CD4-positive, CD25-positive, alpha-beta regulatory T cell (primary cell): ENCODE measurements around the gene FUT6. TPM values are rescaled to one million over a fixed set of nuclear protein-coding genes. Genes with fewer than 3 reads are reported as not detected.

Source experiments
- ATAC-seq, 2 donors: fragments of 150-1000 bp; cut with Tn5 transposase; one replicate each; pipeline ENCODE4 v1.10.0; 2021; ENCODE audit warnings: low read depth in 2 of 2, moderate number of reproducible peaks in 2 of 2, moderate library complexity in 1 of 2
- DNase-seq, 3 donors: peaks; one replicate each; pipeline versions ENCODE4 v3.0.0 to v3.0.0-alpha.2; 2012 to 2022; ENCODE audit warnings: mixed read lengths in 1 of 3
- H3K27ac ChIP-seq: one replicate; pipeline ENCODE4 v1.7.0; 2013; ENCODE audit warnings: mild to moderate bottlenecking, low read length; ENCODE audit not compliant: insufficient read depth, poor library complexity, severe bottlenecking
- H3K27me3 ChIP-seq: one replicate; pipeline ENCODE4 v1.7.0; 2013; ENCODE audit warnings: low read length; ENCODE audit not compliant: control insufficient read depth, insufficient read depth
- H3K36me3 ChIP-seq: one replicate; pipeline ENCODE4 v1.7.0; 2013; ENCODE audit warnings: mild to moderate bottlenecking, low read length, moderate library complexity; ENCODE audit not compliant: control insufficient read depth, insufficient read depth
- H3K4me1 ChIP-seq: 2 replicates; pipeline ENCODE4 v1.7.0; 2013; ENCODE audit warnings: mild to moderate bottlenecking, low read length; ENCODE audit not compliant: insufficient read depth, control insufficient read depth, poor library complexity, severe bottlenecking
- H3K4me3 ChIP-seq: one replicate; pipeline ENCODE4 v1.7.0; 2013; ENCODE audit warnings: low read depth, mild to moderate bottlenecking, low read length, moderate library complexity
- H3K9me3 ChIP-seq, 2 experiments: 1 replicate in 1 of 2; 2 replicates in 1 of 2; pipeline ENCODE4 v1.7.0; 2013; ENCODE audit warnings: low read length in 2 of 2, mild to moderate bottlenecking in 1 of 2, moderate library complexity in 1 of 2; ENCODE audit not compliant: control insufficient read depth in 2 of 2
- H3K27ac Mint-ChIP-seq, 3 donors: one replicate each; pipeline ENCODE4 v1.8.0; 2020 to 2022; ENCODE audit warnings: mild to moderate bottlenecking in 3 of 3, mixed read lengths in 3 of 3, moderate library complexity in 2 of 3
- H3K27me3 Mint-ChIP-seq: one replicate; pipeline ENCODE4 v1.8.0; 2022; ENCODE audit warnings: mild to moderate bottlenecking, mixed read lengths
- H3K36me3 Mint-ChIP-seq: one replicate; pipeline ENCODE4 v1.8.0; 2020; ENCODE audit warnings: mixed read lengths
- H3K4me1 Mint-ChIP-seq, 4 donors: one replicate each; pipeline ENCODE4 v1.8.0; 2020 to 2022; ENCODE audit warnings: mixed read lengths in 4 of 4, mild to moderate bottlenecking in 1 of 4
- H3K4me3 Mint-ChIP-seq, 4 donors: one replicate each; pipeline ENCODE4 v1.8.0; 2020 to 2022; ENCODE audit warnings: mild to moderate bottlenecking in 4 of 4, mixed read lengths in 4 of 4, moderate library complexity in 3 of 4
- H3K9me3 Mint-ChIP-seq, 7 donors: one replicate each; pipeline ENCODE4 v1.8.0; 2020 to 2022; ENCODE audit warnings: mixed read lengths in 7 of 7, mild to moderate bottlenecking in 3 of 7, moderate library complexity in 2 of 7
- polyA plus RNA-seq, 4 donors: library from polyadenylated mRNA; unstranded; fragments of 300-500 nt; fragmentation: Illumina TruSeq; gene quantifications; one replicate each; pipeline ENCODE4 v1.2.3, GENCODE V29; 2021
- total RNA-seq: library from RNA; stranded (reverse); gene quantifications from one replicate; pipeline ENCODE4 v1.2.3, GENCODE V29; 2022

Gene FUT6
- total and polyA plus RNA-seq, 5 donors from 2014 or later, result not detected

DNA sequence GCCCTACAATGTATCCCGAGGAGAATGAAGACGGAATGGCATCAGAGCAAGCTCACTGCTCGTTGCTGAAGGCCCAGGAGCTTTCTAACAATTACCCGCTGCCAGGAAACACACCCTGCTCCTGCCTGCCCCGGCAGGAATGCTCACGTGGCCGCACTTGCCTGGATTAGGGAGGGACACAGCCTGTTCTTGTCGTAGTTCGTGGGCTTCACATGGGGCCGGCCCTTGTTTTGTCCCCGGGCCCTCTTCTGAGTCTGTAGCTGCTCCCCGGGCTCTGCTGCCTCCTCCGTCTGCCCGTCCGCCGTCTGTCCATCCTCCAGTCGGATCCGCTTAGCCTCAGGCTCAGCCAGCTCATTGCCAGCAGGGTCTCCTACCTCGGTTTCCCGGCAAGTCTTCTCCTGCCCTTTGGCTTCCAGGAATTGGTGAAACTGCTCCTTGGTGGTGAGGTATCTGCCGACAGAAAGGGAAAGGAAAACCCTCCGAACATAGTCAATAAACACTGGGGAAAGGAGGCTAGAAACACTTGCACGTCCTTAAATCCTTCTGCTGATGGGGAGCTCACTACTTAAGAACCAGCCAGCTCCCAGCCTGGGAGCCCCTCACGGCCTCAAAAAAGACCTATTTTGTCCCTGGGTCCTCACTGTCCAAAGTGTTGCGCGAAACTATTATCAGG lies 49.5 kb downstream of the FUT6 start:
- peaks cover 0 to 15% (median 12%) of the 10 kb centered on the region in 4 donors for H3K4me1 Mint-ChIP-seq
- H3K27ac Mint-ChIP-seq, result peak overlapping the region; percentile 99 to 100 (median 100)
- Histone ChIP-seq H3K4me1 (peaks cover 7% of the 10 kb centered on the region), H3K27me3 (no peaks in the 10 kb centered on the region), H3K9me3 (no peaks in the 10 kb centered on the region), H3K27ac (peak overlapping the region; percentile 99), H3K4me3 (peak overlapping the region; percentile 72), H3K36me3 (peaks cover 40% of the 10 kb centered on the region)
- peak overlapping the region; percentile 94 to 100 (median 98) for H3K4me3 Mint-ChIP-seq
- peaks cover 22% of the 10 kb centered on the region for H3K36me3 Mint-ChIP-seq
- peaks cover 0 to 1% (median 0%) of the 10 kb centered on the region in 7 donors for H3K9me3 Mint-ChIP-seq
- peaks cover 11% of the 10 kb centered on the region for H3K27me3 Mint-ChIP-seq
- no peak for ATAC-seq
- DNase-seq, result no peak

DNA sequence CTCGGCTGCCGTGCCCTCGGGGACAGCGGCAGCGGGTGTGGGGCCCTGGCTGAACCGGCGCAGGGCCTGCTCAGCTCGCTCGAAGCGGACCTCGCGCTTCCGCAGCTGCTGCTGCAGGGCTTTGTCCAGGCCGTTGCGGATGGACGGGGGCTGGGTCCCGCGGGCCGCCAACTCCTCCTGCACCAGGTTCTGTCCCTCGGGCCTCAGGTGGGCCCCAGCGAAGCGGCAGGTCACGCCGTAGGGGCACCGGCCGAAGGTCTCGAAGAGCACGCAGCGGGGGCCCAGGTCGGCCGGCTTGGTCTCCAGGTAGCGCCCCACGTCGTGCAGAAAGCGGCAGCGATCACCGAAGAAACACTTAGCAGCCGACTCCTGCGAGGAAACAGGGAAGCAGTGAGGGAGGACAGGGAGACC lies 50.1 kb downstream of the FUT6 start:
- no peak overlapping the region for H3K27ac ChIP-seq
- no peaks in the 10 kb centered on the region for H3K27me3 ChIP-seq
- peaks cover 7% of the 10 kb centered on the region for H3K4me1 ChIP-seq
- Mint-ChIP-seq H3K36me3 (peaks cover 22% of the 10 kb centered on the region), H3K4me3 (peak overlapping the region in 2 of 4 donors; percentile 31 to 99), H3K27ac (no peak overlapping the region), H3K27me3 (peaks cover 11% of the 10 kb centered on the region), H3K9me3 (peaks cover 0 to 1% (median 0%) of the 10 kb centered on the region in 7 donors), H3K4me1 (peaks cover 0 to 15% (median 12%) of the 10 kb centered on the region in 4 donors)
- peaks cover 42% of the 10 kb centered on the region for H3K36me3 ChIP-seq
- no peak for ATAC-seq
- no peak overlapping the region for H3K4me3 ChIP-seq
- H3K9me3 ChIP-seq, result no peaks in the 10 kb centered on the region
- no peak for DNase-seq

GRCh38 chr19:5788422-5788821 lies 51.1 kb downstream of the FUT6 start:
- H3K27ac Mint-ChIP-seq, result peak overlapping the region in 1 of 3 donors; percentile 76
- peaks cover 42% of the 10 kb centered on the region for H3K36me3 ChIP-seq
- no peaks in the 10 kb centered on the region for H3K9me3 ChIP-seq
- peaks cover 22% of the 10 kb centered on the region for H3K36me3 Mint-ChIP-seq
- H3K9me3 Mint-ChIP-seq, result peaks cover 0 to 1% (median 0%) of the 10 kb centered on the region in 7 donors
- no peaks in the 10 kb centered on the region for H3K27me3 ChIP-seq
- DNase-seq (no peak), ATAC-seq (no peak)
- H3K4me1 ChIP-seq, result peaks cover 7% of the 10 kb centered on the region
- peaks cover 0 to 15% (median 12%) of the 10 kb centered on the region in 4 donors for H3K4me1 Mint-ChIP-seq
- peak overlapping the region in 1 of 4 donors; percentile 32 for H3K4me3 Mint-ChIP-seq
- H3K27ac ChIP-seq, result no peak overlapping the region
- H3K27me3 Mint-ChIP-seq, result peaks cover 11% of the 10 kb centered on the region
- H3K4me3 ChIP-seq, result no peak overlapping the region

GRCh38 chr19:5787409-5788182 lies 51.9 kb downstream of the FUT6 start:
- Mint-ChIP-seq H3K27me3 (peaks cover 11% of the 10 kb centered on the region), H3K9me3 (peaks cover 0 to 1% (median 0%) of the 10 kb centered on the region in 7 donors)

GRCh38 chr19:5786593-5787408 lies 52.7 kb downstream of the FUT6 start:
- ATAC-seq (no peak), DNase-seq (no peak)
- H3K27me3 ChIP-seq, result no peaks in the 10 kb centered on the region
- Mint-ChIP-seq H3K36me3 (peaks cover 22% of the 10 kb centered on the region), H3K4me3 (peak overlapping the region in 1 of 4 donors; percentile 63), H3K27ac (no peak overlapping the region), H3K9me3 (peaks cover 0 to 1% (median 0%) of the 10 kb centered on the region in 7 donors), H3K27me3 (peaks cover 11% of the 10 kb centered on the region), H3K4me1 (peaks cover 0 to 15% (median 12%) of the 10 kb centered on the region in 4 donors)
- H3K4me3 ChIP-seq, result no peak overlapping the region
- no peaks in the 10 kb centered on the region for H3K9me3 ChIP-seq
- peaks cover 7% of the 10 kb centered on the region for H3K4me1 ChIP-seq
- H3K36me3 ChIP-seq, result peaks cover 42% of the 10 kb centered on the region
- no peak overlapping the region for H3K27ac ChIP-seq

More at GRCh38 chr19:5787409-5788182, 51.9 kb downstream of the FUT6 start:
- H3K4me1 Mint-ChIP-seq, result peaks cover 0 to 15% (median 12%) of the 10 kb centered on the region in 4 donors
- Histone ChIP-seq H3K27me3 (no peaks in the 10 kb centered on the region), H3K36me3 (peaks cover 42% of the 10 kb centered on the region), H3K4me3 (no peak overlapping the region), H3K4me1 (peaks cover 7% of the 10 kb centered on the region), H3K9me3 (no peaks in the 10 kb centered on the region), H3K27ac (no peak overlapping the region)
- H3K27ac Mint-ChIP-seq, result no peak overlapping the region
- H3K4me3 Mint-ChIP-seq, result no peak overlapping the region
- ATAC-seq, result no peak
- DNase-seq, result no peak
- H3K36me3 Mint-ChIP-seq, result peaks cover 22% of the 10 kb centered on the region

DNA sequence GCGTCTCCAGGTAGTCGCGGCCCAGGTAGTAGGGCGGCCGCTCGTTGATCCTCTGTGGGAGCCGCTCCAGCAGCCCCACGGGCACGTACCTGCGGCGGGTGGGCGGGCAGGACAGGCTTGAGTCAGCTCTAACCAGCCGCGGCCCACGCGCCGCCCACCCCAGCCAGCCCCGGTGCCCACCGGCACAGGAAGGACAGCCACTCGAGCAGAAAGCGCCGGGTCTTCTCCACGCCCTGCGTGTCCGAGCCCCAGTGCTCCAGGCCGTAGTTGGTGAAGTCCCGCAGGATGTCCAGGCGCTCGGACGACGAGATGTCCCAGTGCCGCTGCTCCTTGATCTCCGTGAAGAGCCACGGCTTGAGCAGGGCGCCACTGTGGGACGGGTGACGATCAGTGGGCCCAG lies 54.1 kb downstream of the FUT6 start:
- H3K4me3 Mint-ChIP-seq, result no peak overlapping the region
- H3K9me3 Mint-ChIP-seq, result no peaks in the 10 kb centered on the region
- peaks cover 0 to 7% (median 6%) of the 10 kb centered on the region in 4 donors for H3K4me1 Mint-ChIP-seq
- ATAC-seq (no peak), DNase-seq (no peak)
- no peak overlapping the region for H3K4me3 ChIP-seq
- H3K4me1 ChIP-seq, result peaks cover 7% of the 10 kb centered on the region
- H3K27me3 ChIP-seq, result no peaks in the 10 kb centered on the region
- H3K36me3 ChIP-seq, result peaks cover 42% of the 10 kb centered on the region
- no peak overlapping the region for H3K27ac Mint-ChIP-seq
- H3K27me3 Mint-ChIP-seq, result peaks cover 2% of the 10 kb centered on the region
- peaks cover 14% of the 10 kb centered on the region for H3K36me3 Mint-ChIP-seq
- H3K9me3 ChIP-seq, result no peaks in the 10 kb centered on the region
- H3K27ac ChIP-seq, result no peak overlapping the region

DNA sequence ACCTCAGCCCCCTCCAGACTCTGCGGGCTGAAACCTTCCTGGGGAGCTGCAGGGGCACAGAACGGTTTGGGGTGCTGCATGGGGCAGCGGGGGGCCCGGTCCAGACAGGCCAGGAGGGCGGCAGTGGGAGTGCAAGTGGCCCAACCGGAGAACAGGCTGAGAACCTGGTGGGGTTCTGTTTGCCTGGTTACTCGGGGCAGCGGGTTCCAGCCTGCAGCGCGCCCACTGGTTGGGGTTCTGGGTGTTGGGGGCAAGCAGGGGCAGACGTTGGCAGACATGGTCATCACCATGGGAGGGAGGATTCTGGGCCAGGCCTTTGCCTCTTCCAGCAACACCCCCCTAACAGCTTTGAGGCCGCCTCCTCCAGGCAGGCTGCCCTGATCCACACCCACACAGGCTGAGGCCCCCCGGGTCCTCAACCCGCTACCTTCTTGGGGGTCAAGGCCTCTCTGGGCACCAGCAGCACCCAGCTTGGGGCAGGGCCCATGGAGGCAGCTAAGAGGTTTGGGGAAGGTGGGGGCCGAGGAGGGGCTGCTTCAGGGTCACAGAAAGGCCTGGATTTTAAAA lies 54.8 kb downstream of the FUT6 start, which contains the start of gene PRR22:
Gene PRR22, minus strand, starts transcription at position 166 of the 567 bp plus-strand sequence. Its CDS starts 86 bp downstream, at position 80.
- peaks cover 10% of the 10 kb centered on the region for H3K36me3 Mint-ChIP-seq
- ATAC-seq, result peak in 1 of 2 donors; percentile 8
- peaks cover 39% of the 10 kb centered on the region for H3K36me3 ChIP-seq

More for the DNA sequence above, 54.8 kb downstream of the FUT6 start, which contains the start of gene PRR22:
- no peak within 1 kb of the TSS for H3K27ac Mint-ChIP-seq
- no peak within 1 kb of the TSS for H3K27ac ChIP-seq
- no peaks in the 10 kb centered on the region for H3K9me3 Mint-ChIP-seq
- no peaks in the 10 kb centered on the region for H3K4me1 ChIP-seq
- H3K4me1 Mint-ChIP-seq, result peaks cover 0 to 3% (median 1%) of the 10 kb centered on the region in 4 donors
- H3K27me3 Mint-ChIP-seq, result no peaks in the 10 kb centered on the region
- H3K4me3 Mint-ChIP-seq, result no peak within 1 kb of the TSS
- no peaks in the 10 kb centered on the region for H3K9me3 ChIP-seq
- H3K4me3 ChIP-seq, result no peak within 1 kb of the TSS
- no peaks in the 10 kb centered on the region for H3K27me3 ChIP-seq
- DNase-seq, result no peak
